HCT116 (cell line): ENCODE results near the gene ABHD10. TPM values are rescaled to one million over a fixed set of nuclear protein-coding genes. Genes with fewer than 3 reads are reported as not detected.

ENCODE experiments used
- ATAC-seq: fragments of 200-7000 bp; cut with Tn5 transposase; 2 replicates; pipeline ENCODE4 v1.9.1; 2020; ENCODE audit warnings: mild to moderate bottlenecking, moderate library complexity
- BruUV-seq: library from RNA; stranded (reverse); fragments of 400-500 nt; replicated peaks from 2 replicates; lab custom pipeline; 2021; lab: Mats Ljungman, UMichigan
- CTCF ChIA-PET: fragments of 300-600 bp; sonication (Branson Sonifier 250); formaldehyde crosslinking; loops from one replicate; lab custom pipeline; 2021; ENCODE audit warnings: antibody characterized with exemption; lab: Charles Lee
- POLR2A ChIA-PET: fragments of 300-600, 350-600 bp; sonication (Branson Sonifier 250); formaldehyde crosslinking; loops from one replicate; lab custom pipeline; 2021; ENCODE audit warnings: antibody characterized with exemption; lab: Charles Lee
- RAD21 ChIA-PET, 2 experiments: fragments of 300-600 bp; sonication (Branson Sonifier 250); formaldehyde crosslinking; loops; one replicate each; lab custom pipeline; 2023; ENCODE audit warnings: low total read pairs in 2 of 2; ENCODE audit not compliant: uncharacterized antibody in 2 of 2, unreplicated experiment in 2 of 2, low non-redundant PET in 1 of 2; lab: Charles Lee
- DNase-seq: peaks from one replicate; pipeline ENCODE4 v3.0.0-alpha.2; 2010; ENCODE audit warnings: low read depth, low spot score
- H2AFZ ChIP-seq: fragments of 200-600 bp; shearing (Covaris generic), sonication (generic); 2 replicates; pipeline ENCODE4 v1.6.1; 2017; ENCODE audit warnings: low read depth, mixed run types, mixed read lengths, antibody characterized with exemption, low read length; ENCODE audit not compliant: poor library complexity, severe bottlenecking
- H3K27ac ChIP-seq: 2 replicates; pipeline ENCODE4 v1.5.1; 2012; ENCODE audit warnings: low read depth, low read length
- H3K27me3 ChIP-seq: fragments of 200-600 bp; sonication (generic); 2 replicates; pipeline ENCODE4 v1.6.1; 2016; ENCODE audit warnings: mixed run types, low read length, mixed read lengths; ENCODE audit not compliant: insufficient read depth
- H3K36me3 ChIP-seq, 2 experiments: fragments of 200-500 bp in 1 of 2; fragments of 200-600 bp in 1 of 2; sonication (Bioruptor generic) in 1 of 2; sonication (generic) in 1 of 2; 2 replicates each; pipeline versions ENCODE4 v1.5.1 to v1.6.1; 2014 to 2016; ENCODE audit warnings: low read length in 2 of 2, inconsistent platforms in 1 of 2, mixed read lengths in 1 of 2, mixed run types in 1 of 2; ENCODE audit not compliant: insufficient read depth in 2 of 2, control insufficient read depth in 1 of 2
- H3K4me1 ChIP-seq, 2 experiments: fragments of 200-600 bp in 1 of 2; sonication (generic) in 1 of 2; 2 replicates each; pipeline versions ENCODE4 v1.5.1 to v1.6.1; 2012 to 2017; ENCODE audit warnings: low read length in 2 of 2, inconsistent platforms in 1 of 2, mild to moderate bottlenecking in 1 of 2, mixed read lengths in 1 of 2, mixed run types in 1 of 2, moderate library complexity in 1 of 2; ENCODE audit not compliant: insufficient read depth in 2 of 2, control insufficient read depth in 1 of 2
- H3K4me2 ChIP-seq: fragments of 200-600 bp; sonication (generic); 2 replicates; pipeline ENCODE4 v1.6.1; 2017; ENCODE audit warnings: mixed run types, low read length, mixed read lengths
- H3K4me3 ChIP-seq, 2 experiments: fragments of 200-600 bp in 1 of 2; sonication (generic) in 1 of 2; replicated peaks in 1 of 2; 2 replicates each; pipeline ENCODE4 v1.5.1; 2011 to 2016; ENCODE audit warnings: low read length in 2 of 2, control low read depth in 1 of 2, low read depth in 1 of 2, mild to moderate bottlenecking in 1 of 2, mixed read lengths in 1 of 2, mixed run types in 1 of 2
- H3K79me2 ChIP-seq: fragments of 200-600 bp; sonication (generic); 2 replicates; pipeline ENCODE4 v1.6.1; 2017; ENCODE audit warnings: mild to moderate bottlenecking, mixed run types, low read length, moderate library complexity, mixed read lengths; ENCODE audit not compliant: insufficient read depth
- H3K9ac ChIP-seq: fragments of 200-600 bp; sonication (generic); 2 replicates; pipeline ENCODE4 v1.6.1; 2016; ENCODE audit warnings: low read length, mixed read lengths
- H3K9me2 ChIP-seq: fragments of 200-600 bp; sonication (generic), shearing (Covaris generic); 2 replicates; pipeline ENCODE4 v1.6.1; 2017; ENCODE audit warnings: mixed run types, mild to moderate bottlenecking, moderate library complexity; ENCODE audit not compliant: insufficient read depth
- H3K9me3 ChIP-seq, 2 experiments: fragments of 200-500 bp in 1 of 2; fragments of 200-600 bp in 1 of 2; sonication (Bioruptor generic) in 1 of 2; sonication (generic) in 1 of 2; 2 replicates each; pipeline ENCODE4 v1.6.1; 2014 to 2017; ENCODE audit warnings: low read length in 2 of 2, mixed read lengths in 2 of 2, inconsistent platforms in 1 of 2, low read depth in 1 of 2, mild to moderate bottlenecking in 1 of 2, mixed run types in 1 of 2, moderate library complexity in 1 of 2; ENCODE audit not compliant: control insufficient read depth in 1 of 2, insufficient read depth in 1 of 2
- H4K20me1 ChIP-seq: fragments of 200-600 bp; sonication (generic), shearing (Covaris generic); 2 replicates; pipeline ENCODE4 v1.6.1; 2017; ENCODE audit warnings: mixed run types, mild to moderate bottlenecking, moderate library complexity; ENCODE audit not compliant: insufficient read depth
- CBX3 ChIP-seq: IDR thresholded peaks from 2 replicates; pipeline ENCODE4 v1.6.1; 2012; ENCODE audit warnings: low read depth
- CTCF ChIP-seq, 3 experiments: fragments of 200-600 bp in 1 of 3; sonication (generic) in 1 of 3; IDR thresholded peaks in 2 of 3; conservative IDR thresholded peaks in 1 of 3; 2 replicates each; pipeline ENCODE4 v1.5.1; 2012 to 2017; ENCODE audit warnings: low read depth in 2 of 3, low read length in 2 of 3, antibody characterized with exemption in 1 of 3, borderline replicate concordance in 1 of 3, control low read depth in 1 of 3, mild to moderate bottlenecking in 1 of 3, mixed read lengths in 1 of 3, mixed run types in 1 of 3, moderate library complexity in 1 of 3; ENCODE audit not compliant: insufficient read depth in 1 of 3
- EGR1 ChIP-seq: IDR thresholded peaks from 2 replicates; pipeline ENCODE4 v1.6.1; 2012; ENCODE audit warnings: low read depth
- MAX ChIP-seq: IDR thresholded peaks from 2 replicates; pipeline ENCODE4 v1.6.1; 2012
- POLR2AphosphoS5 ChIP-seq: IDR thresholded peaks from 2 replicates; pipeline ENCODE4 v1.6.1; 2011; ENCODE audit warnings: mild to moderate bottlenecking, low read depth, low read length, moderate library complexity
- RAD21 ChIP-seq: IDR thresholded peaks from 2 replicates; pipeline ENCODE4 v1.6.1; 2012; ENCODE audit warnings: low read depth, mild to moderate bottlenecking
- SP1 ChIP-seq: IDR thresholded peaks from 2 replicates; pipeline ENCODE4 v1.6.1; 2012; ENCODE audit warnings: low read depth
- SRF ChIP-seq: IDR thresholded peaks from 2 replicates; pipeline ENCODE4 v1.6.1; 2012; ENCODE audit warnings: low read depth
- ZFX ChIP-seq: fragments of 450-650 bp; IDR thresholded peaks from 2 replicates; pipeline ENCODE4 v1.6.1; 2017
- intact Hi-C: fragments of 100-400 bp; cut with micrococcal nuclease; formaldehyde crosslinking; loops from 2 replicates; pipeline ENCODE4 v1.10.0; 2022
- total RNA-seq: library from RNA; stranded (reverse); gene quantifications from one replicate; pipeline ENCODE4 v1.2.1, GENCODE V29; 2021; ENCODE audit not compliant: unreplicated experiment

Gene ABHD10
- total RNA-seq, 1 experiment from 2014 or later, result 295 TPM

- Histone ChIP-seq H2AFZ (peak overlapping the region; percentile 41), H3K4me1 (peaks cover 36 to 59% of the 10 kb centered on the region in 2 experiments), H3K27me3 (no peaks in the 10 kb centered on the region), H3K9me2 (no peaks in the 10 kb centered on the region), H3K36me3 (peaks cover 21 to 42% of the 10 kb centered on the region in 2 experiments; a peak in 3 of 4 replicates), H3K79me2 (peaks cover 3% of the 10 kb centered on the region; the same call in 1 of the 2 replicates), H3K27ac (peak overlapping the region; percentile 85)
- CTCF ChIA-PET, result interaction anchor here (0.7 to 6.0 kb wide), 23 partner anchors 9 to 645 kb away, joined by 3 to 48 read pairs (median 6); partner anchors contain the start of genes ABHD10 and PHLDB2
- peak; percentile 28; the same call in 1 of the 2 replicates for ATAC-seq
- BruUV-seq, result TSS peak; percentile 4
- TF ChIP-seq MAX (peak; percentile 24; the same call in 1 of the 2 replicates), SP1 (no peak), ZFX (no peak), EGR1 (no peak)
- TF ChIP-seq, all 23 proteins: peak for 1
- intact Hi-C loops, result loop anchor here (1.0 to 2.0 kb wide), 5 partner anchors 44 to 250 kb away; no protein-coding TSS in a partner anchor
- RAD21 ChIA-PET, result interaction anchor here (0.7 to 2.8 kb wide), 6 partner anchors 11 to 249 kb away, joined by 4 to 17 read pairs (median 7); partner anchors contain the start of gene ABHD10 (in 1 of the 2)
- DNase-seq, result no peak
- Histone ChIP-seq H4K20me1 (no peaks in the 10 kb centered on the region), H3K9ac (peak overlapping the region; percentile 46), H3K4me3 (no peak overlapping the region), H3K9me3 (no peaks in the 10 kb centered on the region), H3K4me2 (peak overlapping the region; percentile 36)
- POLR2A ChIA-PET, result interaction anchor here (0.7 to 3.1 kb wide), 9 partner anchors 11 to 72 kb away, joined by 3 to 24 read pairs (median 4); partner anchors contain the start of gene ABHD10
Observed at GRCh38 chr3:111967068-111967467, 11.8 kb upstream of the ABHD10 start.

- H4K20me1 ChIP-seq, result no peaks in the 10 kb centered on the region
- BruUV-seq, result no TSS peak
- TF ChIP-seq SRF, result 0 out of 2 replicates have a peak, but pooled peaks have one; percentile 15
- TF ChIP-seq CBX3, result peak; percentile 83
- no peak for TF ChIP-seq MAX
- no peak for TF ChIP-seq EGR1
- TF ChIP-seq SP1, result peak; percentile 53
- peak; percentile 94 to 98 (median 96) for TF ChIP-seq CTCF (IDR thresholded peaks at IDR 0.05 in 2 of 3, conservative IDR thresholded peaks at IDR 0.05 in 1 of 3; ENCODE audit: borderline replicate concordance in 1 of 3, insufficient read depth in 1 of 3, low read depth in 2 of 3, low read length in 2 of 3)
- TF ChIP-seq RAD21, result peak; percentile 99
- TF ChIP-seq POLR2AphosphoS5, result peak; percentile 64
- H3K27me3 ChIP-seq, result no peaks in the 10 kb centered on the region
- H3K4me2 ChIP-seq, result peak overlapping the region; percentile 36
- H3K4me1 ChIP-seq, result peaks cover 31 to 52% of the 10 kb centered on the region in 2 experiments
- H3K4me3 ChIP-seq, result no peak overlapping the region
- peak overlapping the region; percentile 46 for H3K9ac ChIP-seq
- peak overlapping the region; percentile 41 for H2AFZ ChIP-seq
- RAD21 ChIA-PET, result interaction anchor here (0.6 to 2.8 kb wide), 11 partner anchors 9 to 250 kb away, joined by 3 to 17 read pairs (median 6); partner anchors contain the start of gene ABHD10 (in 1 of the 2)
- CTCF ChIA-PET, result interaction anchor here (0.6 to 6.0 kb wide), 33 partner anchors 9 to 644 kb away, joined by 3 to 48 read pairs (median 4); partner anchors contain the start of genes ABHD10 and PHLDB2
- peaks cover 21 to 42% of the 10 kb centered on the region in 2 experiments; a peak in 3 of 4 replicates for H3K36me3 ChIP-seq
- POLR2A ChIA-PET, result interaction anchor here (0.9 to 3.1 kb wide), 7 partner anchors 10 to 73 kb away, joined by 4 to 24 read pairs (median 5); partner anchors contain the start of gene ABHD10
- no peaks in the 10 kb centered on the region for H3K9me3 ChIP-seq
- peaks cover 3% of the 10 kb centered on the region; the same call in 1 of the 2 replicates for H3K79me2 ChIP-seq
- peak overlapping the region; percentile 85 for H3K27ac ChIP-seq
- H3K9me2 ChIP-seq, result no peaks in the 10 kb centered on the region
- DNase-seq, result peak; percentile 82
- intact Hi-C loops, result loop anchor here (1.0 to 2.0 kb wide), 5 partner anchors 44 to 250 kb away; no protein-coding TSS in a partner anchor
- peak; percentile 92 for ATAC-seq
Observed at GRCh38 chr3:111967651-111968274, 11.1 kb upstream of the ABHD10 start.
